Right kidney (tissue), 1 donor: ENCODE data around the gene PRR35.

Experiments
- DNase-seq: peaks from one replicate; pipeline ENCODE4 v3.0.0-alpha.2; 2016

Gene PRR35

GRCh38 chr16:563072-563644 is 3.0 kb downstream of the PRR35 start:
- no peak for DNase-seq

GRCh38 chr16:564690-565418 is 4.7 kb downstream of the PRR35 start:
- no peak for DNase-seq

GRCh38 chr16:565419-566330 is 5.5 kb downstream of the PRR35 start:
- DNase-seq: peak; percentile 77

- DNase-seq: no peak
These were observed 6.5 kb downstream of the PRR35 start, which contains the start of gene NHLRC4 for GRCh38 chr16:566475-567372. Gene NHLRC4 (plus strand): TSS chr16:567005. CDS start chr16:568048, 1,043 bp downstream.

- DNase-seq: no peak
These were observed 7.4 kb downstream of the PRR35 start for GRCh38 chr16:567373-568256.

GRCh38 chr16:568401-569258 is 8.4 kb downstream of the PRR35 start:
- no peak for DNase-seq

- peak; percentile 81 for DNase-seq
These were observed 9.5 kb downstream of the PRR35 start, which contains the start of gene PIGQ for GRCh38 chr16:569445-570254. Gene PIGQ (plus strand): TSS chr16:569968. CDS start chr16:574075, 4,107 bp downstream.

GRCh38 chr16:572865-573650 is 12.9 kb downstream of the PRR35 start:
- DNase-seq: no peak

- DNase-seq: no peak
These were observed 14.0 kb downstream of the PRR35 start for GRCh38 chr16:574021-574760.

- no peak for DNase-seq
These were observed 15.4 kb downstream of the PRR35 start for GRCh38 chr16:575354-576196.

- no peak for DNase-seq
These were observed 16.1 kb downstream of the PRR35 start for GRCh38 chr16:576197-576822.

GRCh38 chr16:576823-577201 is 16.6 kb downstream of the PRR35 start:
- no peak for DNase-seq

- no peak for DNase-seq
These were observed 17.6 kb downstream of the PRR35 start for GRCh38 chr16:577796-578195.

- DNase-seq: no peak
These were observed 18.2 kb downstream of the PRR35 start for GRCh38 chr16:578232-578869.

- peak; percentile 67 for DNase-seq
These were observed 18.7 kb downstream of the PRR35 start for GRCh38 chr16:578870-579405.
